Activated naive CD8-positive, alpha-beta T cell treated with anti-CD3 and anti-CD28 coated beads, Interleukin-2, amount 10 ng/mL, durations not matched to agents 7 days and 5 days (primary cell): Measurements from ENCODE around the gene TGFB1. TPM values are rescaled to one million over a fixed set of nuclear protein-coding genes. Genes with fewer than 3 reads are reported as not detected.

ENCODE experiments used
- ATAC-seq: fragments of 150-1000 bp; cut with Tn5 transposase; one replicate; pipeline ENCODE4 v1.10.0; 2021; ENCODE audit warnings: low read depth, moderate library complexity
- POLR2A ChIA-PET: fragments of 350-600 bp; sonication (Branson Sonifier 250); formaldehyde crosslinking; loops from one replicate; lab custom pipeline; 2021; ENCODE audit warnings: antibody characterized with exemption; lab: Charles Lee
- DNase-seq: peaks from one replicate; pipeline ENCODE4 v3.0.0; 2021
- H3K27ac Mint-ChIP-seq: one replicate; pipeline ENCODE4 v1.8.0; 2022; ENCODE audit warnings: mild to moderate bottlenecking, mixed read lengths
- H3K27me3 Mint-ChIP-seq: one replicate; pipeline ENCODE4 v1.8.0; 2022; ENCODE audit warnings: mild to moderate bottlenecking, moderate library complexity, mixed read lengths
- H3K36me3 Mint-ChIP-seq: one replicate; pipeline ENCODE4 v1.8.0; 2021; ENCODE audit warnings: mild to moderate bottlenecking, mixed read lengths
- H3K4me1 Mint-ChIP-seq: one replicate; pipeline ENCODE4 v1.8.0; 2021; ENCODE audit warnings: mixed read lengths
- H3K4me3 Mint-ChIP-seq: one replicate; pipeline ENCODE4 v1.8.0; 2022; ENCODE audit warnings: mild to moderate bottlenecking, moderate library complexity, mixed read lengths
- H3K9me3 Mint-ChIP-seq: one replicate; pipeline ENCODE4 v1.8.0; 2021; ENCODE audit warnings: mixed read lengths
- total RNA-seq, 2 experiments: library from RNA; stranded (reverse); gene quantifications; one replicate each; pipeline ENCODE4 v1.2.3, GENCODE V29; 2021

The TGFB1 gene
- total RNA-seq, 2 experiments from 2014 or later: 172 to 179 TPM

DNA sequence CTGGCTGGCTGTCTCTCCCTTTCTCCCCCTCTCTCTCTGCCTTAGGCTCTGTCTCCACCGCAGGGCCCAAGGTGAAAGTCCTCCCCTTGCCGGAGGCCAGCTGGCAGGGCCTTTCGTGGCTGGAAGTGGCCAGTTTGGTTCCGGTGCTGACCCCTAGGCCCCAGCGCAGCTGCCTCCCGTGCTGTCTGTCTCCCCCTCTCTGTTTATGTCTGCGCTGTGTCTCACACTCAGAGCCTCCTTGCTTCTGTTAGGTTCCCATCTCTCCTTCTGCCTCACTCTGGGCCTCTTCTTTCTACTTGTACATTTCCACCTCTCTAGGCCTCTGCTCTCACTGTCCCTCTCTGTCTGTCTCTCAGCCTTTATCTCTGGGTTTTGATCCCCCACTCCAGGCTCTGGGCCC lies 30.7 kb downstream of the TGFB1 start:
- Mint-ChIP-seq H3K36me3 (peaks cover 25% of the 10 kb centered on the region), H3K4me3 (no peak overlapping the region), H3K9me3 (no peaks in the 10 kb centered on the region), H3K4me1 (peaks cover 36% of the 10 kb centered on the region), H3K27me3 (no peaks in the 10 kb centered on the region), H3K27ac (peak overlapping the region; percentile 68)
- no peak for DNase-seq
- ATAC-seq: no peak
- POLR2A ChIA-PET: no interaction called here

GRCh38 chr19:41322451-41322850 lies 31.3 kb downstream of the TGFB1 start:
- Mint-ChIP-seq H3K9me3 (no peaks in the 10 kb centered on the region), H3K36me3 (peaks cover 23% of the 10 kb centered on the region), H3K4me3 (no peak overlapping the region), H3K27ac (peak overlapping the region; percentile 68), H3K27me3 (no peaks in the 10 kb centered on the region), H3K4me1 (peaks cover 32% of the 10 kb centered on the region)
- DNase-seq: no peak
- POLR2A ChIA-PET: interaction anchor here (0.6 to 2.8 kb wide), 5 partner anchors 10 to 549 kb away, joined by 3 to 9 read pairs (median 3); partner anchors contain the start of genes CCDC97 and TGFB1
- ATAC-seq: no peak

GRCh38 chr19:41321600-41322270 lies 32.0 kb downstream of the TGFB1 start:
- H3K36me3 Mint-ChIP-seq: peaks cover 25% of the 10 kb centered on the region
- peak overlapping the region; percentile 42 for H3K27ac Mint-ChIP-seq
- H3K4me1 Mint-ChIP-seq: peaks cover 33% of the 10 kb centered on the region
- DNase-seq: no peak
- no peak overlapping the region for H3K4me3 Mint-ChIP-seq
- POLR2A ChIA-PET: interaction anchor here (0.5 to 2.8 kb wide), 6 partner anchors 10 to 549 kb away, joined by 3 to 9 read pairs (median 3); partner anchors contain the start of genes CCDC97 and TGFB1
- no peaks in the 10 kb centered on the region for H3K9me3 Mint-ChIP-seq
- no peaks in the 10 kb centered on the region for H3K27me3 Mint-ChIP-seq
- no peak for ATAC-seq

GRCh38 chr19:41321204-41321599 lies 32.5 kb downstream of the TGFB1 start:
- Mint-ChIP-seq H3K27ac (peak overlapping the region; percentile 42), H3K36me3 (peaks cover 26% of the 10 kb centered on the region), H3K27me3 (no peaks in the 10 kb centered on the region), H3K4me3 (no peak overlapping the region), H3K4me1 (peaks cover 29% of the 10 kb centered on the region), H3K9me3 (no peaks in the 10 kb centered on the region)
- no peak for ATAC-seq
- POLR2A ChIA-PET: interaction anchor here (1.1 to 2.8 kb wide), 2 partner anchors 9 to 31 kb away, joined by 3 to 9 read pairs; partner anchors contain the start of gene TGFB1
- DNase-seq: no peak

GRCh38 chr19:41320568-41320967 lies 33.2 kb downstream of the TGFB1 start:
- no peak for DNase-seq
- ATAC-seq: no peak
- Mint-ChIP-seq H3K4me1 (peaks cover 26% of the 10 kb centered on the region), H3K27me3 (no peaks in the 10 kb centered on the region), H3K9me3 (no peaks in the 10 kb centered on the region), H3K4me3 (no peak overlapping the region), H3K27ac (peak overlapping the region; percentile 15), H3K36me3 (peaks cover 27% of the 10 kb centered on the region)
- POLR2A ChIA-PET: interaction anchor here (2.8 kb wide), 1 partner anchor 32 kb away, joined by 9 read pairs; the partner anchor contains the start of gene TGFB1

- POLR2A ChIA-PET: interaction anchor here (2.8 kb wide), 1 partner anchor 32 kb away, joined by 9 read pairs; the partner anchor contains the start of gene TGFB1
- Mint-ChIP-seq H3K27me3 (no peaks in the 10 kb centered on the region), H3K27ac (no peak overlapping the region), H3K4me3 (no peak overlapping the region), H3K4me1 (peaks cover 23% of the 10 kb centered on the region), H3K36me3 (peaks cover 25% of the 10 kb centered on the region), H3K9me3 (no peaks in the 10 kb centered on the region)
- no peak for ATAC-seq
- no peak for DNase-seq
Observed at GRCh38 chr19:41320185-41320518, 33.6 kb downstream of the TGFB1 start.

- POLR2A ChIA-PET: interaction anchor here (0.8 to 2.8 kb wide), 3 partner anchors 9 to 44 kb away, joined by 3 to 9 read pairs (median 6); partner anchors contain the start of genes B9D2, CCDC97 and TGFB1
Observed at GRCh38 chr19:41319500-41320184, 34.1 kb downstream of the TGFB1 start.

GRCh38 chr19:41318696-41319499 lies 34.8 kb downstream of the TGFB1 start:
- Mint-ChIP-seq H3K27ac (peak overlapping the region; percentile 34), H3K4me1 (peaks cover 19% of the 10 kb centered on the region), H3K9me3 (no peaks in the 10 kb centered on the region), H3K27me3 (no peaks in the 10 kb centered on the region), H3K4me3 (no peak overlapping the region), H3K36me3 (peaks cover 21% of the 10 kb centered on the region)
- POLR2A ChIA-PET: interaction anchor here (0.8 to 1.5 kb wide), 3 partner anchors 8 to 45 kb away, joined by 3 to 6 read pairs (median 3); partner anchors contain the start of genes B9D2 and CCDC97
- no peak for DNase-seq
- no peak for ATAC-seq

More at GRCh38 chr19:41319500-41320184, 34.1 kb downstream of the TGFB1 start:
- ATAC-seq (no peak), DNase-seq (no peak)
- Mint-ChIP-seq H3K4me3 (no peak overlapping the region), H3K27ac (no peak overlapping the region), H3K27me3 (no peaks in the 10 kb centered on the region), H3K36me3 (peaks cover 22% of the 10 kb centered on the region), H3K4me1 (peaks cover 20% of the 10 kb centered on the region), H3K9me3 (no peaks in the 10 kb centered on the region)

- ATAC-seq: no peak
- peak overlapping the region; percentile 58 for H3K27ac Mint-ChIP-seq
Observed at GRCh38 chr19:41316306-41316920, 37.3 kb downstream of the TGFB1 start.

GRCh38 chr19:41311613-41312012 lies 42.1 kb downstream of the TGFB1 start:
- H3K4me3 Mint-ChIP-seq: peak overlapping the region; percentile 91
- DNase-seq: no peak
- peaks cover 31% of the 10 kb centered on the region for H3K36me3 Mint-ChIP-seq
- H3K27me3 Mint-ChIP-seq: no peaks in the 10 kb centered on the region
- H3K27ac Mint-ChIP-seq: peak overlapping the region; percentile 17
- POLR2A ChIA-PET: interaction anchor here (1.0 to 14.7 kb wide), 2 partner anchors 10 to 47 kb away, joined by 3 to 195 read pairs; partner anchors contain the start of gene HNRNPUL1
- peaks cover 43% of the 10 kb centered on the region for H3K4me1 Mint-ChIP-seq
- ATAC-seq: no peak
- H3K9me3 Mint-ChIP-seq: no peaks in the 10 kb centered on the region

More at GRCh38 chr19:41316306-41316920, 37.3 kb downstream of the TGFB1 start:
- no peak for DNase-seq
- Mint-ChIP-seq H3K27me3 (no peaks in the 10 kb centered on the region), H3K9me3 (no peaks in the 10 kb centered on the region), H3K36me3 (peaks cover 30% of the 10 kb centered on the region), H3K4me3 (no peak overlapping the region), H3K4me1 (peaks cover 21% of the 10 kb centered on the region)
- POLR2A ChIA-PET: interaction anchor here (1.1 to 1.6 kb wide), 2 partner anchors 8 to 9 kb away, joined by 5 to 6 read pairs; no protein-coding TSS in a partner anchor

- Mint-ChIP-seq H3K27ac (peak overlapping the region; percentile 17), H3K27me3 (no peaks in the 10 kb centered on the region), H3K4me1 (peaks cover 46% of the 10 kb centered on the region), H3K4me3 (peak overlapping the region; percentile 91), H3K9me3 (no peaks in the 10 kb centered on the region), H3K36me3 (peaks cover 28% of the 10 kb centered on the region)
- ATAC-seq: no peak
- DNase-seq: no peak
- POLR2A ChIA-PET: interaction anchor here (1.1 to 14.7 kb wide), 3 partner anchors 16 to 53 kb away, joined by 4 to 195 read pairs (median 12); partner anchors contain the start of genes B9D2 and HNRNPUL1
Observed at GRCh38 chr19:41311072-41311471, 42.6 kb downstream of the TGFB1 start.
